ENCODE measurements around the gene GPR83. TPM values are rescaled to one million over a fixed set of nuclear protein-coding genes. Genes with fewer than 3 reads are reported as not detected.

Gene GPR83
- total RNA-seq: under 0.01 TPM in 1 of 2 replicates, not detected in the other

GRCh38 chr11:94400839-94401772 lies at the start of gene GPR83:
TSS of gene GPR83 (minus strand) at chr11:94401419. CDS start at chr11:94401247, 172 bp downstream.

Other genes starting within 250 kb of the GPR83 start
- gene IZUMO1R, start 96.8 kb downstream of the GPR83 start, total RNA-seq: not detected in 2 replicates
- 8.5 and 9.2 TPM in 2 replicates for gene MRE11, start 92.4 kb upstream of the GPR83 start, total RNA-seq
- gene ANKRD49, start 92.6 kb upstream of the GPR83 start, total RNA-seq: 6.3 and 13.3 TPM in 2 replicates
- gene C11orf97, start 111.0 kb upstream of the GPR83 start, total RNA-seq: not detected in 2 replicates
- 3.8 and 7.8 TPM in 2 replicates for gene FUT4, start 142.5 kb upstream of the GPR83 start, total RNA-seq
- 0.26 and 1.4 TPM in 2 replicates for gene PIWIL4, start 165.9 kb upstream of the GPR83 start, total RNA-seq

All from epithelial cell of alveolus of lung (primary cell).